Upper lobe of left lung (tissue), 4 donors: ENCODE data around the gene OSBPL10.

Experiments used
- EP300 ChIP-seq, 4 donors: sonication (generic); formaldehyde crosslinking; IDR thresholded peaks; one replicate each; pipeline ENCODE4 v1.5.1; 2017; ENCODE audit warnings: antibody characterized with exemption in 4 of 4, control low read depth in 2 of 4
- POLR2A ChIP-seq, 4 donors: fragments of 450-650 bp; IDR thresholded peaks; one replicate each; pipeline ENCODE4 v1.5.1; 2016 to 2017; ENCODE audit warnings: antibody characterized with exemption in 4 of 4, mild to moderate bottlenecking in 2 of 4
- POLR2AphosphoS5 ChIP-seq, 2 donors: sonication (generic); formaldehyde crosslinking; IDR thresholded peaks; one replicate each; pipeline ENCODE4 v1.5.1; 2017; ENCODE audit warnings: antibody characterized with exemption in 2 of 2

- TF ChIP-seq POLR2A (IDR thresholded peaks at IDR 0.05) (no peak), POLR2AphosphoS5 (IDR thresholded peaks at IDR 0.05) (no peak), EP300 (IDR thresholded peaks at IDR 0.05) (no peak)
These were observed 28.0 kb downstream of the OSBPL10 start for GRCh38 chr3:31953091-31953490.
